DMS 273 (cell line): ENCODE data around the gene WDPCP.
"Not testable (repeated sequence)": the region's sequence is repeated elsewhere in the genome, so short reads cannot be mapped to it uniquely, and the experiment has no call there.

Experiments used
- DNase-seq: peaks from one replicate; lab custom pipeline; 2025; ENCODE audit not compliant: unreplicated experiment; lab: John Stamatoyannopoulos, UW

The WDPCP gene

DNA sequence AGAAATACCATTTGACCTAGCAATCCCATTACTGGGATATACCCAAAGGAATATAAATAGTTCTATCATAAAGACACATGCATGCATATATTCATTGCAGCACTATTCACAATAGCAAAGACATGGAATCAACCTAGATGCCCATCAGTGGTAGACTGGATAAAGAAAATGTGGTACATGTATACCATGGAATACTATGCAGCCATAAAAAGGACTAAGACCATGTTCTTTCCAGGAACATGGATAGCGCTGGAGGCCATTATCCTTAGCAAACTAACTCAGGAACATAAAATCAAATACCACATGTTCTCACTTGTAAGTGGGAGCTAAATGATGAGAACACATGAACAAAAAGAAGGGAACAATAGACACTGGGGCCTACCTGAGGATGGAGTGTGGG lies 119.0 kb downstream of the WDPCP start:
- DNase-seq = not testable (repeated sequence)

DNA sequence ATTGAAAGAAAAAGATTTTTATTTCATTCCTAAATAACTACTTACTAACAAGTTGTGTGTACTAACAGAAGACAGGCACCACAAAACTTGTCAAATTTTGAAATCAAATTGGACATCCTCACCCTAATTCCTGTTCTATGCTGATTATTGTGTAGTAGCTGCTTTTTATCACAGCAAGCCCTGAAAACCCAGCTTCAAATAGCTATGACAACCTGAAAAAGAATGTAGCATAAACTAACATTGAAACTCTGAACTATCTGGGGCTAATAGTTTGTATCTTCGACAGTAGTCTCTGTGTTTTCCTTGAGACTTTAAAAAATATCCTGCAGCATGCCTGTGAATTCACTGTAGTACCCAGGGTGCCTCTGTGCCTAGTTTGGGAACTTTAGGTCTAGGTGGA lies 122.6 kb downstream of the WDPCP start:
- no peak for DNase-seq

- DNase-seq = no peak
Observed at GRCh38 chr2:63463142-63463541, 125.1 kb downstream of the WDPCP start.

- DNase-seq = no peak
Observed at GRCh38 chr2:63446658-63447057, 141.6 kb downstream of the WDPCP start.

GRCh38 chr2:63444565-63445288 lies 143.6 kb downstream of the WDPCP start:
- no peak for DNase-seq

- no peak for DNase-seq
Observed at GRCh38 chr2:63440612-63441011, 147.7 kb downstream of the WDPCP start.

- peak; percentile 10 for DNase-seq
Observed at GRCh38 chr2:63438181-63438580, 150.1 kb downstream of the WDPCP start.

DNA sequence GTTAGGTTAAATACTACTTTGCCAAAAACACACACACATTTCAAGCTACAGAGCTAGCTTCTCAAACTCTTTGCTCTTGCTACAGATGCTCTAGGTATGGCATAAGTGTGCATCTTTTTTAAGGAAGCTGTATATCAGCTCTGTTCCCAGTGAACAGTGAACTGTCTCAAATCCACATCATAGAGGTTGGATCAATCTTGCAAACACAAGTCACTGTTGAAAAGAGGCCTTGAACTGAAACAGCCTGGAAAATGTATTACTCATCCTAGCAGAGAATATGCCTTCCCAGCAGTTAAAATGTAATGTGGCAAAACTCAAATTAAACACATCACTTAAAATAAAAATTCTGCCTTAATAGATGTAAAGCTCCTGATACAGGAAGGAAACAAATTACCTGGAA lies 151.8 kb downstream of the WDPCP start:
- DNase-seq = no peak

GRCh38 chr2:63435070-63435469 lies 153.2 kb downstream of the WDPCP start:
- no peak for DNase-seq

DNA sequence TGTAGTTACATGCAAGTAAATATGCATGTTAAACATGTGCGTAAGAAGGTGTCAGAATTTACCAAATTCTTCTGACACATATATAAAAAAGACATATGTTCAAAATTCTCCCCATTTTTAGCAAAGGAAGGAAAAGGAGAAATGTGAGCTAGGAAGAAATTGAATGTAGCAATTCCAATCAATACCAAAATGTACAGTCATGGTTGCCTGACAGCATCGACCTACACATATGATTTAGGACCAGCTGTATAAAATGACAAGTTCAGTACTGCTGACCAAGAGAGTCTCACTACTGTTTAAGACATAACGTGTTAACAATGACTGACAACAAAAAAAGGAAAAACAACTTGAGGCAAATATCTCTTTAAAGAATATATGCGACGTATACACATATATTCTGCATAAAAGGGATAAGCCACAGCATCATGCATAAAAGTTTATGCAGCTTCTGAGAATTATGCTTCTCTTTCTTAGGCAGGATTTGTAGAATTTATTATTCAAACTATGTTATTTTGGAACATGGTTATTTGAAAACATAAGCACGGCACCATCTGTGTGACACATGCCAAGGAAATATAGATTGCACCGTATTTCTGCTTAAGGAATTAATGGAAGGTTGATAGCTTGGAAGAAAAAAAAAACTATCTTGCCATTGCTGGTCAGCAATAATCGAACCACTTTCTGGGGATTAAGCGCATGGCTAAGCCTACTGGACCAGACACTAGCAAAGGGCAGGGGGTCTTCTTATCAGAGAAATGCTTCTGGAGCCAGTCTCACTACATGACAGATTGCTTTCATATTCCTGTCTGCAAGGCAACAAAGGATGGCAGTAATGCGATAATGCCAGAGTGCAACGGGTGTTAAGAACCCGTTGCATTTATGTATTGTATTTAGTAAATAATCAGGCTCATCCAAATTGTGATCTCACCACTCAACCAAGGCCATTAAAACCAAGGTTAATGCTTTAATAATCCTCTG lies 154.0 kb downstream of the WDPCP start:
- DNase-seq = no peak

DNA sequence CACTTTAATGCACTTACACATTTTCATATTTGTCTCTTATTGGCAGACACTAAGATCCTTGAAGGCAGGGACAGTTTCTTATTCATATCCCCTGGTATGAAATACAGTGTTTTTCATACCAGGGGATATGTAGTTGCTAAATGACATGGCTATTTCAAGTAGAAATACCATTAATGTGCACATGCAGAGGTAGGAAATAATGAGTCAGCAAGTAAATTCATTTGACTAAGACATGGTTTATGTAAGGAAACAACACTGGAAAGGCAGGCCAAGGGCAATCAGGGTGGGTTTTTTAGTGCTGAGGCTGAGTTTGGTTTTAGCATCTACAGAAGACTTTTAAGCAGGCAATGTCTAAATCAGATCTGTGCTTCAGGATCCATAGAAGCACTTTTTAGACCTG lies 155.9 kb downstream of the WDPCP start:
- no peak for DNase-seq

DNA sequence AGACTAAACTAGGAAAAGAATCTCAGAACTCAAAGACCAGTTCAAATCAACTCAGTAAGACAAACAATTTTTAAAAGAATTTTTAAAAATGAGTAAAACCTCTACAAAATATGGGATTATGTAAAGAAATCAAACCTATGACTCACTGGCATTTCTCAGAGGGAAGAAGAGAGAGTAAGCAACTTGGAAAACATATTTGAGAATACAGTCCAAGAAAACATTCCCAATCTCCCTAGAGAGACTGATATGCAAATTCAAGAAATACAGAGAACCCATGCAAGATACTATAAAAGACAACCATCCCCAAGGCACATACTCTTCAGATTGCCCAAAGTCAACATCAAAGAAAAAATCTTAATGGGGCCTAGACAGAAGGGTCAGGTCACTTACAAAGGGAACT lies 162.7 kb downstream of the WDPCP start:
- DNase-seq = no peak

GRCh38 chr2:63425079-63425416 lies 163.2 kb downstream of the WDPCP start:
- no peak for DNase-seq

GRCh38 chr2:63424329-63425078 lies 163.8 kb downstream of the WDPCP start:
- peak; percentile 72 for DNase-seq

DNA sequence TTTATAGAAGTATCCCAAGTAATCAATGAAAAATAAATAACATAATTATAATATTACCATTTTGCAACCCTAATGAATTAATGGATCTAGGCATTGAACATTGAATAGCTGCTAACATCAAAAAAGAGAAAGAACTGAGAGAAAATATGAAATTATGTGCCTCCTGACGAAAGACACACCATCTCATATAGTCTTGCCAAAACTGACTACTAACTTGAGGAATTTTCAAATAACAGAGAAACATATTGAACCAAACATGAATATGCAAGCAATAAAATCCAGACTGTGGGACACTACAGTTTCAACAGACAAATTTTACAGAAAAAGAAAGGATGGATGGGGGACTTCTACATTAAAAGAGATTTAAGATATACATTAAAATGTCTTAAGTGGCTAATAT lies 165.7 kb downstream of the WDPCP start:
- no peak for DNase-seq

DNA sequence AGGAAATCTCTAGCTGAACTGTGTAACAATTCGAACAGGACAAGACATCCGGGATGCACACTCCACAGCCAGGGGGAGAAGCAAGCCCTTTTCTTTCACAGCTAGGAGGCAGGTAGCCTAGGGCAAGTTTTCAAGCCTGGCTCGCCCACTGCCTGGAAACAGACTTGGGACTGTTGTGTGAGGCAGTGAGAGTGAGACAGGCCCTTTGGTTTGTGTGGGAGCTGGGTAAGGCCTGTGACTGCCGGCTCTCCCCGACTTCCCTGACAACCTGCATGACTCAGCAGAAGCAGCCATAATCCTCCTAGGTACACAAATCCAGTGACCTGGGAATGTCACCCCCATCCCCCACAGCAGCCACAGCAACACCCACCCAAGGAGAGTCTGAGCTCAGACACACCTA lies 179.7 kb downstream of the WDPCP start:
- DNase-seq = no peak

DNA sequence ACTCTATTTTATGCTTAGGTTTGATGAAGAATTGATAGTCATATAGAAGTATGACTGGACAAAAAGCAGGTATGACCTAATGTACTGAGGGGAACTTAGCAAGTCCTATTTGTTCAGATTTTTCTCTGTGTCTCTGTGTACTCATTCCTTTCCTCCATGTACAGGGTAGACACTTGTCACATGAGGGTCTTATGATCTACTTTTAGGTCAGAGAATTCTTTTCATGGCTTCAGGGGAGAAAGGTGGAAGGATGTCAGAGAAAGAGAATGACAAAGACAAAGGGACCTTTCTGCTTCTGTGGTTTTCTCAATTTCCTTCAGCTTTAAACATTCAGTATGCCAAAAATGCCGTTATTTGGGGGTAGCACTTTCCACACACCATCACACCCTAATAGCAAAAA lies 181.6 kb downstream of the WDPCP start:
- DNase-seq = no peak

DNA sequence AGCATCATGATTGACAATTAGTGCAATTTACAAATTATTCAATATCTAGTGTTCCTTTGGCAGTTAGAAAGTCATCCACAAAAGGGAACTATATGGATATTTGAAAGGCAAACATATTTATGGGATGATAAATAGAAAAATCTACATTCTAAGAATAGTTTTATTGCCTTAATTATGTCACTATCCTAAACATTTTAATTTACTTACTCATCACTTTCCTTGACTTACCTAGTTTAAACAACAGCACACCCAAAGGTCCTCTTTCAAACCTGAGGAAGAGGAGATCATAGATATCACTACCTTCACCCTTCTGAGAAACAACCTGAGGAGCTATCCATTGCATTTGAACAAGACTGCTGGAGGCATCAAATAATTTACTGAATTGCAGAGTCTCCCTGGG lies 184.5 kb downstream of the WDPCP start:
- no peak for DNase-seq

DNA sequence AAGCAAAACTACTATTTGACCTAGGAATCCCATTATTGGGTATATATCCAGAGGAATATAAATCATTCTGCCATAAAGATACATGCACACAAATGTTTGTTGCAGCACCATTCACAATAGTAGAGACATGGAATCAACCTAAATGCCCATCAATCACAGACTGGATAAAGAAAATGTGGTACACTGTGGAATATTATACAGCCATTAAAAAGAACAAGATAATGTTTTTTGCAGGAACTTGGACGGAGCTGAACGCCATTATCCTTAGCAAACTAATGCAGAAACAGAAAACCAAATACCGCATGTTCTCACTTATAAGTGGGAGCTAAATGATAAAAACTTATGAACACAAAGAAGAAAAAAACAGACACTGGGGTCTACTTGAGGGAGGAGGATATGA lies 185.4 kb downstream of the WDPCP start:
- DNase-seq = not testable (repeated sequence)

DNA sequence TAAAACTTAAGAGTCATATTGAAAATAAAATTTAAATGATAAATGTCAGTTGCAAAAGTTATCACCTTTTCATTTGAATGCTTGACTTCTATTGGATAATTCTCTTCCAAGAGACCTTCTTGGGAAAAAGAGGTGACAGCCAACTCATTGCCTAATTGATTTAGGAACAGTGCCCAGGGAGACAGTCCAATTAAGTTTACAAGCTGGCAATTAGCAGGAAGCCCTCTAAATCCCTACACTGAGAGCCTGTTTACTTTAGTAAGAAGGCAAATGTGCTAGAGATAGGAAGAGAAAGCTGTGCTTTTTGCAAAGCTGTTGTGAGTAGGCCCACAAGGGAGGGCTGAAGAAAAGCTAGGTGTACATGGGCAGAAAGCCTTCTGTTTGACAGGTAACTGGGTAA lies 189.1 kb downstream of the WDPCP start:
- DNase-seq = peak; percentile 29

- DNase-seq = no peak
Observed at GRCh38 chr2:63379451-63379850, 208.8 kb downstream of the WDPCP start.

GRCh38 chr2:63378589-63378988 lies 209.7 kb downstream of the WDPCP start:
- no peak for DNase-seq
